T-helper 2 cell treated with Interferon-gamma antibody and Interleukin-4, amounts not matched to agents 5 μg/mL and 100 μg/mL, for 36 hours (primary cell): ENCODE data around the gene RCHY1.
"Not testable (repeated sequence)": the region's sequence is repeated elsewhere in the genome, so short reads cannot be mapped to it uniquely, and the experiment has no call there.

Source experiments
- DNase-seq: peaks from one replicate; pipeline ENCODE4 v3.0.0; 2021; ENCODE audit warnings: low spot score
- H3K27ac Mint-ChIP-seq: one replicate; pipeline ENCODE4 v1.8.0; 2021; ENCODE audit warnings: mild to moderate bottlenecking, mixed read lengths
- H3K27me3 Mint-ChIP-seq: one replicate; pipeline ENCODE4 v1.8.0; 2021; ENCODE audit warnings: low read depth, mixed read lengths
- H3K36me3 Mint-ChIP-seq: one replicate; pipeline ENCODE4 v1.8.0; 2021; ENCODE audit warnings: low read depth, mixed read lengths
- H3K4me1 Mint-ChIP-seq: one replicate; pipeline ENCODE4 v1.8.0; 2021; ENCODE audit warnings: low read depth, mixed read lengths
- H3K4me3 Mint-ChIP-seq: one replicate; pipeline ENCODE4 v1.8.0; 2022; ENCODE audit warnings: mild to moderate bottlenecking, moderate library complexity, mixed read lengths
- H3K9me3 Mint-ChIP-seq: one replicate; pipeline ENCODE4 v1.8.0; 2021; ENCODE audit warnings: mixed read lengths

RCHY1 gene

DNA sequence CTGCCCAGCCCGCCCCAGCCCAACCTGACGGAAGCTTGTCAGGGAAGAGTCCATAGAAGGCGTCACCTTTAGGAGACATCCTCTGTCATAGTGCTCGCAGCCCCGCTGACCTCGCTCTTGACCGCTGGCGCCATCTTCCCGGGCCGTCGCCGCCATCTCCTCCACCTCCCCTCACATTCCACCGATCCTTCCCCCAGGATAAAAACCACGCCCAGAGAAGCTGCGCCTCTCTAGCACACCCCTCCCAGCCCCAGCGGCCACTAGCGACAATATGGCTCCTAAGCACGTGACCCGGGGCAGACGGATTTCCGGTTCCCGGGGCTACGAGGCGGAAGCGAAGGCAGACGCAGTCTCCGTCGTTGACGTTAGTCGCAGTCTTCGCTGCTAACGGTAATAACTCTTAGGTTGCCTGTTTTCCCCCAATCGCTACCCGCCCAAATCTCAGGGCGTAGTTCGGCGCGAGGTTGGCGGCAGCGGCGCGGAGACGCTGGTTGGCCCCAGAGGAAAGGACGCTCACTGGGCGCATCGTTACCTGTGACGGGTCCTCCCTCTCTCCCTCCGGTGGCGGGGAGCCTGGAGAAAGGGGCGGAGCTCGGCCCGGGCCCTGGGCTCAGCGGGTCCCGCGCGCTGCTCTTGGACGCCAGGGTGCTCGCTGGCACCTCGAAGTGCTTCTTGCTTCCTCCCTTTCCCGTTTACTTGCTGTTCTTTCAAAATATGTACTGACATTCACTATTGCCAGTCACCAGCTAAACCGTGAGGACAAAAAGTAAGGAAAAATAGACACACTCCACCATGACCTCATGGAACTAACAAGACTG is at the start of gene RCHY1, which contains the start of gene THAP6:
Gene RCHY1 (minus strand): TSS at position 273 of the 818 bp plus-strand sequence. CDS start 117 bp downstream, at position 156.
Gene THAP6 (plus strand): TSS at position 343 of the 818 bp plus-strand sequence. CDS start 980 bp downstream, outside the sequence.
- Mint-ChIP-seq H3K4me1 (peaks cover 33% of the 10 kb centered on the region), H3K27ac (peak within 1 kb of the TSS; percentile 98), H3K9me3 (peaks cover 7% of the 10 kb centered on the region), H3K36me3 (peaks cover 37% of the 10 kb centered on the region), H3K27me3 (no peaks in the 10 kb centered on the region), H3K4me3 (no peak within 1 kb of the TSS)
- DNase-seq, result peak; percentile 92

DNA sequence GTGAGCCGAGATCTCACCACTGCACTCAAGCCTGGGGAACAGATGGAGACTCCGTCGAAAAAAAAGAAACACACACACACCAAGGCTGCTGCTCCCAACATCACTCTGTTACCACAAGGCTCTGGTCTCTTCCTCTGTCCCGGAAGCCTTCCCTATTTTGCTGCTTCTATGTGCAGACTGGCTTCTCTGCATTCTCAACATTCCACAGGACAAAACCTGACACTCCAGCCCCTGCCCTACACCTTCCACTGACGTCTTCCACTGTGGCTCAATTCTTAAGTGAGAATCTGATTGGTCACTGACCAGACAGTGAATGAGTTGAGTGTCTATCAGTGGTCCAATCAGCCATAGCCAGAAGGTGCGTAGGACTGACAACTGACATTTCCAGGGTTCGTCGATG is 47.6 kb upstream of the RCHY1 start:
- no peak overlapping the region for H3K4me3 Mint-ChIP-seq
- peaks cover 8% of the 10 kb centered on the region for H3K4me1 Mint-ChIP-seq
- no peaks in the 10 kb centered on the region for H3K36me3 Mint-ChIP-seq
- H3K27ac Mint-ChIP-seq, result no peak overlapping the region
- DNase-seq, result no peak
- H3K27me3 Mint-ChIP-seq, result peaks cover 29% of the 10 kb centered on the region
- H3K9me3 Mint-ChIP-seq, result no peaks in the 10 kb centered on the region

DNA sequence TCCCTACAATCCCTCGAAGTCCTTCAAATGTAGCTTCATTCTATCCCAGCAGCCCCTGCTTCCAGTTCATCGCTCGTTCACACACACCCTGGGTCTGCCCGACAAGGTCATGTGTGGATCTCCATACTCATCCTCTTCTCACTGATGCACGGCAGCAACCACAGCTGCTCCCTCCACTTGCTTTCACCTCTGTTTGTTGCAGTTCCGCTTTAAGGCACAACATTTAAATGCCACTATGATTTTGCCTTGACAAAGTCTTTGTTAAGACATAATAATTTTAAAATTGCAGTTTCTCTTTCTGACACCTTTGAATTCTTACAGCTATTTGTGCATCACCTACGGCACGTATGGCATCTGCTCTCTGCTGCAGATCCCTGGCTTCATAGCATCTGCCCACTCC is 43.5 kb upstream of the RCHY1 start:
- Mint-ChIP-seq H3K4me1 (peaks cover 4% of the 10 kb centered on the region), H3K36me3 (no peaks in the 10 kb centered on the region), H3K4me3 (no peak overlapping the region), H3K27ac (no peak overlapping the region), H3K27me3 (peaks cover 19% of the 10 kb centered on the region), H3K9me3 (no peaks in the 10 kb centered on the region)
- DNase-seq, result no peak

DNA sequence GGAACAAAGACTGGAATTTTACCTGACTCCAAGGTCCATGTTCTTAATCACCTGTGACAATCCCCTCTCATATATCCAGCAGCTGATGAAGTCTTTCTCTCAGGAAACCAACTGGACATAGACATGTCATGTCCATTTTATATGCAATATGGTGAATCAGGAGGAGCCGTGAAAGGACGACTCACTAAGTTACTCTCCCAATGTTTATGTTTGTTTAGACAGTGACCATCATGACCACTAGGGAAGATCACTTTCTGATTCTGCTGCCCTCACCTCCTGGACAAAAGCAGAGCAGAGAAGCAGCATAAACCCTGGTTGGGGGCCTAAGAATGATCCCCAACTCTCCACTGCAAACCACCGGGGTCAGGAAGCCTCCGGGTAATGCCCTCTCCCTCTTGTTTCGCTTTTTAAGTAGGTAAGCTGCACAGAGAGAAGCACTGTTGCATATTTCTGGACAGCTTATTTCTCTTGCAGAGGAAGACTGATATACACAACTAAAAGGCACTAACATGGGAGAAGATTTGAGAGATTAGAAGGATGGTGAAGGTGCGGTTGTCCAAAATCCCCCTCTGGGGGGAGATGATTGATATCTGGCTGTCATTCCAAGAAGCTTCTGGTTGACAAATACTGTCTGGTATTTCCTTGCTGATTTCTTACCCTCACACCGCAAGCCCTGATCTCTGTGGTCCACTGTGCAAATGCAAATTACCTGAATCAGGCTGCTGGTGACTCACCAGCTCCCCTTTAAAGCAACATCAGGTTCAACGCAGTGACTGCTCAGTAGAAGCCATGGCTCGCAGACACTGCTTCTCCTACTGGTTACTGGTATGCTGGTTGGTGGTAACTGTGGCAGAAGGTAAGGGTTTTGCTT is 41.3 kb upstream of the RCHY1 start, which contains the start of gene ODAPH:
Gene ODAPH (plus strand): TSS at position 773 of the 871 bp plus-strand sequence. CDS start 17 bp downstream, at position 790.
- DNase-seq, result peak; percentile 35
- peaks cover 16% of the 10 kb centered on the region for H3K27me3 Mint-ChIP-seq
- peak within 1 kb of the TSS; percentile 5 for H3K4me3 Mint-ChIP-seq
- no peaks in the 10 kb centered on the region for H3K9me3 Mint-ChIP-seq
- H3K36me3 Mint-ChIP-seq, result no peaks in the 10 kb centered on the region
- no peak within 1 kb of the TSS for H3K27ac Mint-ChIP-seq
- peaks cover 4% of the 10 kb centered on the region for H3K4me1 Mint-ChIP-seq

DNA sequence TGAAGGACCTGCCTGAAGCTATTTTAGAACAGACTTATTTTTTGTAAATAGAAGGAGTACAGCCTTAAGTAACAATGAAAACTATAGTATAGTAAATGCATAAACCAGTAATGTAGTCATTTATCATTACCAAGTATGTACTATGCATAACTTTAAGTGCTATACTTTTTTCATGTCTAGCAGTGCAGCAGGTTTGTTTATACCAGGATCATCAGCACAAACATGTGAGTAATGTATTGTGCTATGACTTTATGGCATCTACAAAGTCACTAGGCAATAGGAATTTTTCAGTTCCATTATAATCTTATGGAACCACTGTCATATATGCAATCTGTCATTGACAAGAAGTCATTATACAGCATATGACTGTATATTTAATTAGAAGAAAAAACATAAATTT is 38.2 kb upstream of the RCHY1 start:
- no peak overlapping the region for H3K27ac Mint-ChIP-seq
- H3K27me3 Mint-ChIP-seq, result no peaks in the 10 kb centered on the region
- no peak overlapping the region for H3K4me3 Mint-ChIP-seq
- H3K36me3 Mint-ChIP-seq, result no peaks in the 10 kb centered on the region
- peaks cover 6% of the 10 kb centered on the region for H3K4me1 Mint-ChIP-seq
- no peak for DNase-seq
- no peaks in the 10 kb centered on the region for H3K9me3 Mint-ChIP-seq

DNA sequence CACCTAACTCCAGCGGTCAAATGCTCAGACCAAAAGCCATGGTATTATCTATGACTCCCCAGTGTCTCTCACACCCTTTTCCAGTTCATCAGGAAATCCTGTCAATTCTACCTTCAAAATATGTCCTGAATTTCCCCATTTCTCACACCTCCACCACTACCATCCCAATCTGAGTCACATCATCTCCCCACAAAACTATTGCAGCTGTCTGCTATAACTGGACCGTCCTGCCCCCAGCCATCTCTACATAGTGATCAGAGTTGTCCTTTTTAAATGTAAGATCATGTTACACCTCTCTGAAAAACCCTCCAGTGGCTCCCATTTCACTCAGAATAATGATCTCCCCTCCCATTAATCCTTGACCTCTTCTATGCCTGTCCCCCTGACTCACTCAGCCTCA is 34.8 kb upstream of the RCHY1 start:
- peaks cover 2% of the 10 kb centered on the region for H3K4me1 Mint-ChIP-seq
- no peaks in the 10 kb centered on the region for H3K27me3 Mint-ChIP-seq
- H3K4me3 Mint-ChIP-seq, result no peak overlapping the region
- no peaks in the 10 kb centered on the region for H3K9me3 Mint-ChIP-seq
- H3K27ac Mint-ChIP-seq, result no peak overlapping the region
- DNase-seq, result no peak
- H3K36me3 Mint-ChIP-seq, result no peaks in the 10 kb centered on the region

DNA sequence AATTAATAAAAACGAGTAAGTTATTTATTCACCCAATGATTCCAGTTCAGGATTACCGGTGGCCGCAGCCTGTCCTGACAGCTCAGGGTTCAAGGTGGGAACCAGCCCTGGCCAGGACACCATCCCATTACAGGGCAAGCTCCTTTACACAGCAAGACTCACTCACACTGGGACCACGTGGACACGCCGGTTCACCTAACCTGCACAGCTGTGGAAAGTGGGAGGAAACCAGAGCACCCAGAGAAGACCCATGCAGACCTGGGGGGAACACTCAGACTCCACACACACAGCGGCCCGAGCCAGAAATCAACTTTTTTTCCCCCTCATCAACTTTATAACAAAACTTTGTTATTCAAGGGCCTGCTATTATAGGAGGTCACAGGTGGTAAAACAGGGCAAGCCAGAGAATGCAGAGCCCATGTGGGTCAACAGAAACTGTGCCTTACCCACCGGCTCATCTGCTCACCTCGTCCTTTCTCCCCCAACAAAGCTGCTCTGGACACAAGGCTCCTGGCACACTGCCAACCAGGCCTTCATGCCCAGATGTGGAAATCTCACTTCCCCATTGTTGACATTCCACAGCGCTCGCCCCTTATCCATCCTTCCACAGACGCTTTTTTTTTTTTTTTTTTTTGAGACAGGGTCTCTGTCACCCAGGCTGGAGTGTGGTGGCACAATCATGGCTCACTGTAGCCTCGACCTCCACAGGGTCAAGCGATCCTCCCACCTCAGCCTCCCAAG is 33.6 kb upstream of the RCHY1 start:
- no peak overlapping the region for H3K27ac Mint-ChIP-seq
- peaks cover 2% of the 10 kb centered on the region for H3K4me1 Mint-ChIP-seq
- no peaks in the 10 kb centered on the region for H3K36me3 Mint-ChIP-seq
- no peaks in the 10 kb centered on the region for H3K27me3 Mint-ChIP-seq
- H3K9me3 Mint-ChIP-seq, result no peaks in the 10 kb centered on the region
- no peak for DNase-seq
- no peak overlapping the region for H3K4me3 Mint-ChIP-seq

DNA sequence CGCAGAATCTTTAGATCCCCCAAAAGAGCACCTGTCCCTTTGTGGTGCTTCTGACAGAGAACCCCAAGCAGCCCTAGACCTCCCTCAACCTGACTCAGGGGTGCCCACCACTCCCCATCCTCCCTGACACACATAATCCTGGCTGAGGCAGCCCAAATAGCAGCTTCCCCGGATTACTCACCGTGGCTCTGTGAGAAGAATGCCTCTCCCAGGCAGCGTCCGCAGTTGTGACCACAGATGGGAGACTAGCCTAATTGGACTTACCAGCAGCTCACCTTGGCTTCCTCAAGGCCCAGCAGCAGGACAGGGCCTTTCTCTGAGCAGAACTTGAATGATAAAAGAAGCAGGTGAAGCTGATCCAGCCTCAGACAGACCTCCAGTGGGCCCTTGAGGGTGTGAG is 31.3 kb upstream of the RCHY1 start:
- Mint-ChIP-seq H3K27ac (no peak overlapping the region), H3K27me3 (no peaks in the 10 kb centered on the region), H3K4me3 (no peak overlapping the region), H3K4me1 (peaks cover 2% of the 10 kb centered on the region), H3K9me3 (no peaks in the 10 kb centered on the region), H3K36me3 (no peaks in the 10 kb centered on the region)
- DNase-seq, result no peak

DNA sequence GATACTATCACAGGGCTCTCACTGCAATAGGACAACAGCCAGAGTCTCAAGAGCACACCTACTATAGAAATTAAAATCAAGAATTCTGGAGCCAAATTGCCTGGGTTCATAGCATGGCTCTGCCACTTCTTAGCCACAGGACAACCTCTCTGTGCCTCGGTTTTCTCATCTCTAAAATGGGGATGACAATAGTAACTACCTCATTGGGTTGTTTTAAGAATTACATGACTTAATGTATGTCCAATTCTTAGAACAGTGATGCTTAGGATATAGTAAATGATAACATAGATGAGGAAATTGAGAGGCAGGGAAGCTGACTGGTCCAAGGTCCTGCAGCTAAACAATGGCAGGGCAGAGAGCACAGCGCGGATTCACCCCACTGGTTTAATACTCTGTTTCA is 30.7 kb upstream of the RCHY1 start:
- Mint-ChIP-seq H3K27ac (no peak overlapping the region), H3K4me3 (no peak overlapping the region), H3K27me3 (no peaks in the 10 kb centered on the region), H3K9me3 (no peaks in the 10 kb centered on the region), H3K36me3 (no peaks in the 10 kb centered on the region), H3K4me1 (peaks cover 2% of the 10 kb centered on the region)
- no peak for DNase-seq

DNA sequence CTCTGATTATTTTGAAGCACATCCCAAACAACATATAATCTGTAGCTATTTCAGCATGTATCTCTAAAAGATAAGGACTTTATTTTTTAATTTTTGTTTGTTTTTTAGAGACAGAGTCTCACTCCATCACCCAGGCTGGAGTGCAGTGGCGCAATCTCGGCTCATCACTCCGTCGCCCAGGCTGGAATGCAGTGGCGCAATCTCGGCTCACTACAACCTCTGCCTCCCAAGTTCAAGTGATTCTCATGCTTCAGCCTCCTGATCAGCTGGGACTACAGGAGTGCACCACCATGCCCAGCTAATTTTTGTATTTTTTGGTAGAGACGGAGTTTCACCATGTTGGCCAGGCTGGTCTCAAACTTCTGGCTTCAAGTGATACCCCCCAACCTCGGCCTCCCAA is 30.0 kb upstream of the RCHY1 start:
- not testable (repeated sequence) for H3K4me1 Mint-ChIP-seq, DNase-seq, H3K27me3 Mint-ChIP-seq, H3K36me3 Mint-ChIP-seq, H3K27ac Mint-ChIP-seq, H3K4me3 Mint-ChIP-seq, H3K9me3 Mint-ChIP-seq

DNA sequence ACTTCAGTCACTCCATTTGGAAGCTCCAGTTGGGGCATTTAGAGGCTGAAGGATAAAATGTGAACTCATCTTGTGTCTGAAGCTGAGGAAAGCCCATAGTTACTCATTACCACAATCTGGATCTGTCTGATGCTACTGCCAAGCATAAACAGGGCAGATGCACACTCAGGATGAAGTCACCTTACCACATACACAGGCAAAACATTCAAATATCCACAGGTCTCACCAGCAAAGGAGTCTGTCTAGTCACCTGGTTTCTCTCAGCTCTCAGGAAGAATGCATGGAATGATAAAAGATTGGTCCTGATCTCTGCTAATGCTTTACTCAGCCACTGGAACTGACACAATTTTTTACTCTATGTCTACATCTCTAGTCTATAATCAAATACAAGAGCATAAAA is 28.6 kb upstream of the RCHY1 start:
- no peaks in the 10 kb centered on the region for H3K27me3 Mint-ChIP-seq
- no peak overlapping the region for H3K27ac Mint-ChIP-seq
- no peaks in the 10 kb centered on the region for H3K4me1 Mint-ChIP-seq
- H3K9me3 Mint-ChIP-seq, result no peaks in the 10 kb centered on the region
- H3K36me3 Mint-ChIP-seq, result no peaks in the 10 kb centered on the region
- no peak for DNase-seq
- H3K4me3 Mint-ChIP-seq, result no peak overlapping the region

DNA sequence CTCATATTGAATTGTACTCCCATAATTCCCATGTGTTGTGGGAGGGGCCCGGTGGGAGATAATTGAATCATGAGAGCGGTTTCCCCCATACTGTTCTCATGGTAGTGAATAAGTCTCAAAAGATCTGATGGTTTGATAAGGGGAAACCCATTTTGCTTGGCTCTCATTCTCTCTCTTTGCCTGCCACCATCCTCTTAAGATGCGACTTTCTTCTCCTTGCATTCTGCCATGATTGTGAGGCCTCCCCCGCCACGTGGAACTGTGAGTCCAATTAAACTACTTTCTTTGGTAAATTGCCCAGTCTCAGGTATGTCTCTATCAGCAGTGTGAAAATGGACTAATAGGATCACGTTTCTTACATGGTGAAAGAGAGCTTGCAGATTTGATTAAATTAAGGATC is 23.1 kb upstream of the RCHY1 start:
- peaks cover 13% of the 10 kb centered on the region for H3K36me3 Mint-ChIP-seq
- not testable (repeated sequence) for H3K4me1 Mint-ChIP-seq, H3K9me3 Mint-ChIP-seq, H3K27me3 Mint-ChIP-seq, DNase-seq, H3K4me3 Mint-ChIP-seq, H3K27ac Mint-ChIP-seq

DNA sequence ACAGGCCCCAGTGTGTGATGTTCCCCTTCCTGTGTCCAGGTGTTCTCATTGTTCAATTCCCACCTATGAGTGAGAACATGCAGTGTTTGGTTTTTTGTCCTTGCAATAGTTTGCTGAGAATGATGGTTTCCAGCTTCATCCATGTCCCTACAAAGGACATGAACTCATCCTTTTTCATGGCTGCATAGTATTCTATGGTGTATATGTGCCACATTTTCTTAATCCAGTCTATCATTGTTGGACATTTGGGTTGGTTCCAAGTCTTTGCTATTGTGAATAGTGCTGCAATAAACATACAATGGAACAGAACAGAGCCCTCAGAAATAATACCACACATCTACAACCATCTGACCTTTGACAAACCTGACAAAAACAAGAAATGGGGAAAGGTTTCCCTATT is 19.7 kb upstream of the RCHY1 start:
- H3K36me3 Mint-ChIP-seq, result peaks cover 33% of the 10 kb centered on the region
- not testable (repeated sequence) for H3K27ac Mint-ChIP-seq, H3K27me3 Mint-ChIP-seq, H3K9me3 Mint-ChIP-seq, H3K4me1 Mint-ChIP-seq, DNase-seq, H3K4me3 Mint-ChIP-seq
